Measurements from ENCODE around the gene GNAT3. TPM values are rescaled to one million over a fixed set of nuclear protein-coding genes. Genes with fewer than 3 reads are reported as not detected.
A peak's percentile ranks its signal among the peaks of the same experiment; 100 is the strongest.

Gene GNAT3
- total RNA-seq, 1 donor from 2014 or later: not detected

DNA sequence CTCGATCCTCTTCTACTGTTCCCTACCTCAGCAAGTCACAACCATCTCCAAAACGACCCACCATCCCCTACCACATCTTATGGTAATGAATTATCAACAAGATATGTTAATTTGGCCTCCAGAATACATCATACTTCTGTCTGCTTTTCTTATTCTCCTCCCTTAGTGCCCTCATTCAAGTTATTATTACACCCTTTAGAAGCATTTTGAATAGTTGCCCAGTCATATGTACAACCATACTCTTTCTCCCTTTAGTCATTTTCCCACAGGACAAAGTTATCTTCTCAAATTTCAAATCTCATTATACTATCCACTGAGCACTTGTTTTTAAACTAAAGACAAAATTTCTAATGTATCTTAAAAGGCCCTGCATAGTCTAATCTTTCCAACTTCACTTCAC, 71.0 kb downstream of the GNAT3 start:
- Mint-ChIP-seq H3K36me3 (ENCODE audit: unreplicated experiment) (no peaks in the 10 kb centered on the region), H3K4me3 (ENCODE audit: unreplicated experiment) (no peak overlapping the region), H3K4me1 (ENCODE audit: unreplicated experiment) (peaks cover 13% of the 10 kb centered on the region), H3K27me3 (ENCODE audit: unreplicated experiment) (no peaks in the 10 kb centered on the region), H3K27ac (ENCODE audit: unreplicated experiment) (peak overlapping the region; percentile 5), H3K9me3 (ENCODE audit: unreplicated experiment) (no peaks in the 10 kb centered on the region)
- TF ChIP-seq, protein P1, sequence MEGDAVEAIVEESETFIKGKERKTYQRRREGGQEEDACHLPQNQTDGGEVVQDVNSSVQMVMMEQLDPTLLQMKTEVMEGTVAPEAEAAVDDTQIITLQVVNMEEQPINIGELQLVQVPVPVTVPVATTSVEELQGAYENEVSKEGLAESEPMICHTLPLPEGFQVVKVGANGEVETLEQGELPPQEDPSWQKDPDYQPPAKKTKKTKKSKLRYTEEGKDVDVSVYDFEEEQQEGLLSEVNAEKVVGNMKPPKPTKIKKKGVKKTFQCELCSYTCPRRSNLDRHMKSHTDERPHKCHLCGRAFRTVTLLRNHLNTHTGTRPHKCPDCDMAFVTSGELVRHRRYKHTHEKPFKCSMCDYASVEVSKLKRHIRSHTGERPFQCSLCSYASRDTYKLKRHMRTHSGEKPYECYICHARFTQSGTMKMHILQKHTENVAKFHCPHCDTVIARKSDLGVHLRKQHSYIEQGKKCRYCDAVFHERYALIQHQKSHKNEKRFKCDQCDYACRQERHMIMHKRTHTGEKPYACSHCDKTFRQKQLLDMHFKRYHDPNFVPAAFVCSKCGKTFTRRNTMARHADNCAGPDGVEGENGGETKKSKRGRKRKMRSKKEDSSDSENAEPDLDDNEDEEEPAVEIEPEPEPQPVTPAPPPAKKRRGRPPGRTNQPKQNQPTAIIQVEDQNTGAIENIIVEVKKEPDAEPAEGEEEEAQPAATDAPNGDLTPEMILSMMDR (IDR thresholded peaks at IDR 0.05): no peak
- DNase-seq (ENCODE audit: extremely low spot score, unreplicated experiment): no peak

DNA sequence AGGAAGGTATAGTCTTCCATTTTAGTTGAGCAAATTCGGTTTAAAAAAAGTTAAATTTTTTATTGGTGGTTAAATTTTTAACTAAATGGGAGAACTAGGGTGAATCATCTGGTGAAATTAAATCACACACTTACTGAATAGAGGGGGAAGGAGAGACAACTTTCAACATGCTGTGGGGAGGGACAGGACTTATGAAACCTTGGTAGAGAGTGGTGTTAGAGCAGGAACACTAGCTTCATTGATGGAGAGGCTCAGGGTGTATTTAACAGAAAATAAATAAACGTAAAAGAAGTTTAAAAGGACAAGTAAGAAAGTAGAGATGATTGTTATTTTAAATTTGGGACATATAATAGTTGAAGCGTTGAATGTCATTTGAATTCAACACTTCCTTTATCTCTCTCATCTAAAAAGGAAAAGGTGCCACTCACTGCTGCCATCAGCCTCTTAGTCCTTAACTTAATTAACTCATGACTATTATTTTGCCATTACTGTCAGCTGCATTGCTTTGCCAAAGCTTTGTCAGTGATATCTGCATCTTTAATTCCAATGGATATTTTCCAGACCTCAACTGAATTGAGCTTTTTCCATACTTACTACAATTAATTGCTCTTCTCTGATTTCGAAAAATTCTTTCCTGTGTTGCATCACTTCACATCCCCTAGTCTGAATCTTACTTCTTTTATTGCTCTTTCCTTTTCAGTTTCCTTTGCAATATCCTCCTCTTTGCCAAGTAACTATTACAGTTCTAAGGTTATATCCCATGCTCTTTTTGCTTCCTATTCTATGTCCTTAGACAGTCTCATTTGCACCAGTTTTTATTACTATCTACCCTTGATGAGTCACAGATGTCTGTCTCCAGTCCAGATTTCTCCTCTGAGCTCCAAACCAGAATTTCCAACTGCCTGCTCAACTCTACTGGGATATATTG, 71.7 kb downstream of the GNAT3 start:
- no peak for DNase-seq (ENCODE audit: extremely low spot score, unreplicated experiment)
- H3K9me3 Mint-ChIP-seq (ENCODE audit: unreplicated experiment): no peaks in the 10 kb centered on the region
- no peaks in the 10 kb centered on the region for H3K27me3 Mint-ChIP-seq (ENCODE audit: unreplicated experiment)
- TF ChIP-seq, protein P1 (IDR thresholded peaks at IDR 0.05): no peak
- no peak overlapping the region for H3K4me3 Mint-ChIP-seq (ENCODE audit: unreplicated experiment)
- no peaks in the 10 kb centered on the region for H3K36me3 Mint-ChIP-seq (ENCODE audit: unreplicated experiment)
- peaks cover 13% of the 10 kb centered on the region for H3K4me1 Mint-ChIP-seq (ENCODE audit: unreplicated experiment)
- peak overlapping the region; percentile 5 for H3K27ac Mint-ChIP-seq (ENCODE audit: unreplicated experiment)

DNA sequence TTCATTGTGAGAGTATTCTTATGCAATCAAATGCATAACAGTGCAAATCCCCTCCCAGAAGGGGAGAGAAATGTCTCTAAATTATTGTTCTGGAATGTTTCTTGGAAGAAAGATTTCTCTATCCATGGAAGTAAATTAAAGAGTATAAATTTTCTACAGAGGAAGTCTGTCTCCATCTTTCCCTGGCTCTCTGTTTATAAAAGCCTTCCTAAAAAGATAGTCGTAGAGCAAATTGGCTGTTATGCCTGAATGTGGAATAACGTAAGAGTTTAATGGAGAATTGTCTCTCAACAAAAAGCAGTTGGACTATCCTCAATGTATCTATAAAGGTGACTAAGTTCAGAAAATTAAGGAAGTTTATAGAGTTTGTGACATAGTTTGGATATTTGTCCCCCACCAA, 76.3 kb downstream of the GNAT3 start:
- Mint-ChIP-seq H3K4me1 (ENCODE audit: unreplicated experiment) (peaks cover 5% of the 10 kb centered on the region), H3K4me3 (ENCODE audit: unreplicated experiment) (no peak overlapping the region), H3K9me3 (ENCODE audit: unreplicated experiment) (peaks cover 4% of the 10 kb centered on the region), H3K27ac (ENCODE audit: unreplicated experiment) (no peak overlapping the region), H3K27me3 (ENCODE audit: unreplicated experiment) (no peaks in the 10 kb centered on the region), H3K36me3 (ENCODE audit: unreplicated experiment) (no peaks in the 10 kb centered on the region)
- no peak for DNase-seq (ENCODE audit: extremely low spot score, unreplicated experiment)
- TF ChIP-seq, protein P1 (IDR thresholded peaks at IDR 0.05): no peak

DNA sequence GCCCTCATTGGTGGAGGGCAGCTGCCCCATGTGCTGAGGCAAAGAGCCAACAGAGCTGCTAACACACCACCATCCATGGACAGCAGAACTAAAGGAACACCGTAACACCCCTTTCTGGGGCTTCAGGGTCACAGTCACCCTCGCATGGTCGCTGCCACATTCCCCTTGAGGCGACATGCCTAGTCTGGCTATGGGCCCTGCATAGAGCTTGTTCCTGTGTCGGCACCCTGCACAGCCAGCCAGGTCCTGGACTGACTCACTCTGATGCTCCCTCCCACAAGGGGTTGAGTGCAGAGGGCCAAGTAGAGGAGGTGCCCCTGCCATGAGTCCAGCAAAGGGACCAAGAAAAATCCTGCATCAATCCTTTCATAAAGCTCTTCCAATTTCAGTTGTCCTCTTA, 77.8 kb downstream of the GNAT3 start:
- no peak for DNase-seq (ENCODE audit: extremely low spot score, unreplicated experiment)
- no peak overlapping the region for H3K27ac Mint-ChIP-seq (ENCODE audit: unreplicated experiment)
- TF ChIP-seq, protein P1 (IDR thresholded peaks at IDR 0.05): no peak
- peaks cover 4% of the 10 kb centered on the region for H3K9me3 Mint-ChIP-seq (ENCODE audit: unreplicated experiment)
- no peaks in the 10 kb centered on the region for H3K27me3 Mint-ChIP-seq (ENCODE audit: unreplicated experiment)
- peaks cover 7% of the 10 kb centered on the region for H3K4me1 Mint-ChIP-seq (ENCODE audit: unreplicated experiment)
- H3K36me3 Mint-ChIP-seq (ENCODE audit: unreplicated experiment): no peaks in the 10 kb centered on the region
- H3K4me3 Mint-ChIP-seq (ENCODE audit: unreplicated experiment): no peak overlapping the region

DNA sequence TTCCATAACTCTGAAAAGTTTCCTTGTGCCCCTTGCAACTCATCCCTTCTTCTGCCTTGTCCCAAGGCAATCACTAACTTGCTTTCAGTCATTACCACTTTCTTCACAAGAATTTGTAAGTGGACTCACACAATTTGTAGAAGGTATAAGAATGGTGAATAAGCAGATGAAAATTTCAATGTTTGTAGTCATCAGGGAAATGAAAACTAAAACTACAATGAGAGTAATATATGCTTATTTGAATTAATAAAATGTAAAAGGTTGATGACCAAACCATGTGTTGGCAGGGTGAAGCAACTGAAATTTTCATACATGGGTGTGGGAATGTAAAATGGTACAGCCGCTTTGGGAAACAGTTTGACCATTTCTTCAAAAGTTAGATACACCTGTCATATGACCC, 79.7 kb downstream of the GNAT3 start:
- Mint-ChIP-seq H3K27me3 (ENCODE audit: unreplicated experiment) (no peaks in the 10 kb centered on the region), H3K36me3 (ENCODE audit: unreplicated experiment) (no peaks in the 10 kb centered on the region), H3K27ac (ENCODE audit: unreplicated experiment) (no peak overlapping the region), H3K4me1 (ENCODE audit: unreplicated experiment) (peaks cover 8% of the 10 kb centered on the region), H3K9me3 (ENCODE audit: unreplicated experiment) (peaks cover 4% of the 10 kb centered on the region), H3K4me3 (ENCODE audit: unreplicated experiment) (no peak overlapping the region)
- TF ChIP-seq, protein P1 (IDR thresholded peaks at IDR 0.05): no peak
- no peak for DNase-seq (ENCODE audit: extremely low spot score, unreplicated experiment)

Measured in osteocyte (in vitro differentiated cells).